Measurements from ENCODE around the gene MAPK7. TPM values are rescaled to one million over a fixed set of nuclear protein-coding genes. Genes with fewer than 3 reads are reported as not detected.

The MAPK7 gene
- total and polyA plus RNA-seq, 10 of the 15 experiments (the other 5 are each of a cell fraction or from before 2014, with no cell fraction given) = 0.37 to 13.5 (median 5.6) TPM

DNA sequence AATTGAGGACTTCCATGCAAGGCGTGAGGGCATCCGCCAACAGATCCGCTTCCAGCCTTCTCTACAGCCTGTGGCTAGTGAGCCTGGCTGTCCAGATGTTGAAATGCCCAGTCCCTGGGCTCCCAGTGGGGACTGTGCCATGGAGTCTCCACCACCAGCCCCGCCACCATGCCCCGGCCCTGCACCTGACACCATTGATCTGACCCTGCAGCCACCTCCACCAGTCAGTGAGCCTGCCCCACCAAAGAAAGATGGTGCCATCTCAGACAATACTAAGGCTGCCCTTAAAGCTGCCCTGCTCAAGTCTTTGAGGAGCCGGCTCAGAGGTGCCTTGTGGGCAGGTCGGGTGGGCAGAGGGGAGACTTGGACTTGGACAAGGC is 3.1 kb downstream of the MAPK7 start (continued):
- TF ChIP-seq POLR2A (IDR thresholded peaks at IDR 0.05; ENCODE audit: low read depth, low read length) = no peak

DNA sequence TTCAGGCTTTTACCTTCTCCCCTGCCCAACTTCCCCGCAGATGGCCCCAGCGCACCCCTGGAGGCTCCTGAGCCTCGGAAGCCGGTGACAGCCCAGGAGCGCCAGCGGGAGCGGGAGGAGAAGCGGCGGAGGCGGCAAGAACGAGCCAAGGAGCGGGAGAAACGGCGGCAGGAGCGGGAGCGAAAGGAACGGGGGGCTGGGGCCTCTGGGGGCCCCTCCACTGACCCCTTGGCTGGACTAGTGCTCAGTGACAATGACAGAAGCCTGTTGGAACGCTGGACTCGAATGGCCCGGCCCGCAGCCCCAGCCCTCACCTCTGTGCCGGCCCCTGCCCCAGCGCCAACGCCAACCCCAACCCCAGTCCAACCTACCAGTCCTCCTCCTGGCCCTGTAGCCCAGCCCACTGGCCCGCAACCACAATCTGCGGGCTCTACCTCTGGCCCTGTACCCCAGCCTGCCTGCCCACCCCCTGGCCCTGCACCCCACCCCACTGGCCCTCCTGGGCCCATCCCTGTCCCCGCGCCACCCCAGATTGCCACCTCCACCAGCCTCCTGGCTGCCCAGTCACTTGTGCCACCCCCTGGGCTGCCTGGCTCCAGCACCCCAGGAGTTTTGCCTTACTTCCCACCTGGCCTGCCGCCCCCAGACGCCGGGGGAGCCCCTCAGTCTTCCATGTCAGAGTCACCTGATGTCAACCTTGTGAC is 3.6 kb downstream of the MAPK7 start:
- Histone ChIP-seq H3K27ac (ENCODE audit: control insufficient read depth, insufficient read depth) (no peak overlapping the region), H3K4me2 (ENCODE audit: control insufficient read depth, insufficient read depth) (no peak overlapping the region), H3K9me3 (replicated peaks; ENCODE audit: control insufficient read depth, insufficient read depth, low read length) (no peaks in the 10 kb centered on the region), H3K27me3 (replicated peaks in 1 of 2; ENCODE audit: control insufficient read depth in 2 of 2, insufficient read depth in 2 of 2, low read length in 1 of 2) (no peaks in the 10 kb centered on the region), H3K79me2 (ENCODE audit: control insufficient read depth, insufficient read depth, low read length) (peaks cover 4% of the 10 kb centered on the region), H3K4me1 (ENCODE audit: control insufficient read depth, insufficient read depth, low read length) (no peaks in the 10 kb centered on the region), H3K36me3 (ENCODE audit: control insufficient read depth in 2 of 2, insufficient read depth in 2 of 2, low read length in 1 of 2) (peaks cover 4 to 18% of the 10 kb centered on the region in 2 experiments), H2AFZ (ENCODE audit: control insufficient read depth, low read depth, low read length) (no peak overlapping the region), H4K20me1 (ENCODE audit: control insufficient read depth, insufficient read depth) (no peaks in the 10 kb centered on the region), H3K9ac (ENCODE audit: control insufficient read depth, insufficient read depth, low read length) (no peak overlapping the region), H3K4me3 (no peak overlapping the region)
- ATAC-seq (no peak), FAIRE-seq (no peak), DNase-seq (ENCODE audit: low read depth, low spot score) (no peak)
- RAD21 ChIA-PET (ENCODE audit: unreplicated experiment) = no interaction called here
- 96% methylated on average over 18 of the region's 31 CpGs for WGBS (ENCODE audit: insufficient coverage, insufficient replicate concordance, low lambda C conversion rate, missing lambda C conversion rate)
- SMC1A ChIA-PET (ENCODE audit: uncharacterized antibody, unreplicated experiment) = no interaction called here
- intact Hi-C loops (cut with micrococcal nuclease; ENCODE audit: unreplicated experiment) (no loop called here), in situ Hi-C loops (cut with MboI) (no loop called here)
- CTCF ChIA-PET = no interaction called here
- no TSS peak for BruUV-seq (replicated peaks)
- POLR2A ChIA-PET = no interaction called here
- TF ChIP-seq IRF4 (IDR thresholded peaks at IDR 0.05; ENCODE audit: low read depth, low read length) (no peak), NRF1 (conservative IDR thresholded peaks at IDR 0.05; ENCODE audit: low read depth, low read length) (no peak), CHD2 (IDR thresholded peaks at IDR 0.05; ENCODE audit: borderline replicate concordance, low read depth, low read length) (no peak), RELA (IDR thresholded peaks at IDR 0.05; ENCODE audit: borderline replicate concordance, partially characterized antibody) (no peak), RAD21 (IDR thresholded peaks at IDR 0.05; ENCODE audit: insufficient read depth, low read depth, low read length) (no peak), WRNIP1 (IDR thresholded peaks at IDR 0.05; ENCODE audit: borderline replicate concordance, low read depth, low read length) (no peak), ESRRA (IDR thresholded peaks at IDR 0.05; ENCODE audit: low read length) (no peak), NFXL1 (IDR thresholded peaks at IDR 0.05; ENCODE audit: borderline replicate concordance) (no peak), RFX5 (IDR thresholded peaks at IDR 0.05; ENCODE audit: low read depth, low read length) (no peak), ETV6 (conservative IDR thresholded peaks at IDR 0.05 in 1 of 2, IDR thresholded peaks at IDR 0.05 in 1 of 2; ENCODE audit: borderline replicate concordance in 1 of 2, low read depth in 1 of 2) (no peak), KLF5 (IDR thresholded peaks at IDR 0.05; ENCODE audit: partially characterized antibody) (no peak), MTA3 (IDR thresholded peaks at IDR 0.05; ENCODE audit: borderline replicate concordance, low read length) (no peak), MYB (IDR thresholded peaks at IDR 0.05; ENCODE audit: borderline replicate concordance, low read depth, low read length) (no peak)
- TF ChIP-seq, protein P1, sequence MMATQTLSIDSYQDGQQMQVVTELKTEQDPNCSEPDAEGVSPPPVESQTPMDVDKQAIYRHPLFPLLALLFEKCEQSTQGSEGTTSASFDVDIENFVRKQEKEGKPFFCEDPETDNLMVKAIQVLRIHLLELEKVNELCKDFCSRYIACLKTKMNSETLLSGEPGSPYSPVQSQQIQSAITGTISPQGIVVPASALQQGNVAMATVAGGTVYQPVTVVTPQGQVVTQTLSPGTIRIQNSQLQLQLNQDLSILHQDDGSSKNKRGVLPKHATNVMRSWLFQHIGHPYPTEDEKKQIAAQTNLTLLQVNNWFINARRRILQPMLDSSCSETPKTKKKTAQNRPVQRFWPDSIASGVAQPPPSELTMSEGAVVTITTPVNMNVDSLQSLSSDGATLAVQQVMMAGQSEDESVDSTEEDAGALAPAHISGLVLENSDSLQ (IDR thresholded peaks at IDR 0.05) = no peak
